Tibial nerve (tissue), 4 donors: ENCODE data around the gene GRID1. TPM values are rescaled to one million over a fixed set of nuclear protein-coding genes. Genes with fewer than 3 reads are reported as not detected.

Experiments used
- DNase-seq, 2 donors: peaks; one replicate each; pipeline ENCODE4 v3.0.0-alpha.2; 2019; ENCODE audit warnings: low spot score in 2 of 2
- H3K27ac ChIP-seq, 4 donors: fragments of 200-600 bp; sonication (generic) in 3 of 4; one replicate each; pipeline ENCODE4 v1.5.1; 2017 to 2019; ENCODE audit warnings: mild to moderate bottlenecking in 1 of 4
- H3K27me3 ChIP-seq, 2 donors: fragments of 200-600 bp; sonication (generic) in 1 of 2; one replicate each; pipeline versions ENCODE4 v1.5.1 to v1.6.0; 2017 to 2019
- H3K36me3 ChIP-seq, 3 donors: fragments of 200-600 bp; sonication (generic); one replicate each; pipeline ENCODE4 v1.5.1; 2018 to 2019
- H3K4me1 ChIP-seq, 4 donors: fragments of 200-600 bp; sonication (generic) in 3 of 4; one replicate each; pipeline ENCODE4 v1.5.1; 2017 to 2019
- H3K4me3 ChIP-seq, 4 donors: fragments of 200-600 bp; sonication (generic) in 3 of 4; one replicate each; pipeline ENCODE4 v1.5.1; 2017 to 2019; ENCODE audit warnings: mild to moderate bottlenecking in 1 of 4, moderate library complexity in 1 of 4
- H3K9me3 ChIP-seq, 4 donors: fragments of 200-600 bp; sonication (generic) in 3 of 4; one replicate each; pipeline ENCODE4 v1.5.1; 2017 to 2019
- EP300 ChIP-seq, 2 donors: sonication (generic); formaldehyde crosslinking; IDR thresholded peaks; one replicate each; pipeline ENCODE4 v1.6.1; 2017; ENCODE audit warnings: antibody characterized with exemption in 2 of 2, mild to moderate bottlenecking in 1 of 2
- POLR2A ChIP-seq, 2 donors: fragments of 450-650 bp; IDR thresholded peaks; one replicate each; pipeline ENCODE4 v1.6.1; 2017; ENCODE audit warnings: antibody characterized with exemption in 2 of 2, mild to moderate bottlenecking in 2 of 2, moderate library complexity in 2 of 2
- WGBS, 2 donors: methylation state at CpG; one replicate each; pipeline ENCODE4 v1.1.5; 2018; 5-methylcytosine and 5-hydroxymethylcytosine counted together
- total RNA-seq, 4 donors: library from RNA; depleted of rRNA; stranded (reverse); fragments of >200 nt; gene quantifications; one replicate each; pipeline ENCODE4 v1.1.0, GENCODE V29; 2016
- TF ChIP-seq, protein P1 (sequence below), 5 experiments: fragments of 200-600 bp in 3 of 5; fragments of 450-650 bp in 2 of 5; sonication (generic) in 3 of 5; IDR thresholded peaks; one replicate each; pipeline ENCODE4 v1.5.1; 2016 to 2019; ENCODE audit warnings: antibody characterized with exemption in 5 of 5, mild to moderate bottlenecking in 3 of 5, moderate library complexity in 2 of 5

The GRID1 gene
- total RNA-seq, 4 donors from 2014 or later: 7.7 to 16.3 (median 10.5) TPM

DNA sequence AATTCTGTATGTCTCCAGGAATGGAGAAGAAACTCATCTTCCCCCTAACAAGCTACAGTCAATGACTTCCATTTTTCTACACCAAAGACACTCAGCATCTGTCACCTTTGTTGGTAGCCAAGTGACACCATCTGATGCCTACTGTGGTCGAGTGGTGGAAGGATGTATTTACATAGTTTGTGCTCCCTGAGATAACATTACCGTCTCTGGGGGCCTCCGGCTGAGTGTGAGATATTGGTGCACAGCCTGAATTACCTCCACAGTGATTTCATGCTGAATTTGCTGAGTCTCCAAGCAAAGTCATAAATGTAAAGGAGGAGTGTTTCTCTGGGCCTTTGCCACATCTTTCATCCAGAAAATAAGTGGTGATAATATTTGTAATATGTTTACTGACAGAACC lies 114.0 kb downstream of the GRID1 start:
- Histone ChIP-seq H3K4me3 (no peak overlapping the region), H3K27ac (no peak overlapping the region), H3K27me3 (no peaks in the 10 kb centered on the region), H3K36me3 (no peaks in the 10 kb centered on the region), H3K4me1 (no peaks in the 10 kb centered on the region), H3K9me3 (peaks cover 0 to 8% (median 0%) of the 10 kb centered on the region in 4 donors)
- DNase-seq: no peak
- TF ChIP-seq POLR2A (IDR thresholded peaks at IDR 0.05): no peak
- TF ChIP-seq, protein P1, sequence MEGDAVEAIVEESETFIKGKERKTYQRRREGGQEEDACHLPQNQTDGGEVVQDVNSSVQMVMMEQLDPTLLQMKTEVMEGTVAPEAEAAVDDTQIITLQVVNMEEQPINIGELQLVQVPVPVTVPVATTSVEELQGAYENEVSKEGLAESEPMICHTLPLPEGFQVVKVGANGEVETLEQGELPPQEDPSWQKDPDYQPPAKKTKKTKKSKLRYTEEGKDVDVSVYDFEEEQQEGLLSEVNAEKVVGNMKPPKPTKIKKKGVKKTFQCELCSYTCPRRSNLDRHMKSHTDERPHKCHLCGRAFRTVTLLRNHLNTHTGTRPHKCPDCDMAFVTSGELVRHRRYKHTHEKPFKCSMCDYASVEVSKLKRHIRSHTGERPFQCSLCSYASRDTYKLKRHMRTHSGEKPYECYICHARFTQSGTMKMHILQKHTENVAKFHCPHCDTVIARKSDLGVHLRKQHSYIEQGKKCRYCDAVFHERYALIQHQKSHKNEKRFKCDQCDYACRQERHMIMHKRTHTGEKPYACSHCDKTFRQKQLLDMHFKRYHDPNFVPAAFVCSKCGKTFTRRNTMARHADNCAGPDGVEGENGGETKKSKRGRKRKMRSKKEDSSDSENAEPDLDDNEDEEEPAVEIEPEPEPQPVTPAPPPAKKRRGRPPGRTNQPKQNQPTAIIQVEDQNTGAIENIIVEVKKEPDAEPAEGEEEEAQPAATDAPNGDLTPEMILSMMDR (IDR thresholded peaks at IDR 0.05): no peak
- no peak for TF ChIP-seq EP300 (IDR thresholded peaks at IDR 0.05)
- 56 to 67% methylated on average over 3 of the region's 3 CpGs for WGBS, 2 donors

DNA sequence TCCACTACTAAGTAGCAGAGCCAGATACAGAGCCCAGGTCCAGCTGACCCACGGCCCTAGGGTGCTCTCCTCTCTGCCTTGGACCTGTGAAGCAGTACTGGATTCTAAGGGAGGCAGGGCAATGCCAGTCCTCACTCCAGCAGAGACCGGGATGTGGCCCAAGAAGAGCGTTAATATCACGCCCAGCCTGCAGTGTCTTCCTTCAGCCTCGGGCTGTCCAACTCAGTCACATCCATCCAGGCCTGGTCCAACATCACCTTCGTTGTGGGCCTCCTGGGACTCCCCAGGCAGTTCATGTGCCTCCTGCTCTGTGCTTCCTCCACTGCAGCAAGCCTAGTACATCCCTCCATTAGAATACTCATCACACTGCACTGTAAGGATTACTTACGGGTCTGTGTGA lies 114.5 kb downstream of the GRID1 start:
- H3K27me3 ChIP-seq: no peaks in the 10 kb centered on the region
- H3K36me3 ChIP-seq: no peaks in the 10 kb centered on the region
- H3K27ac ChIP-seq: no peak overlapping the region
- H3K4me1 ChIP-seq: no peaks in the 10 kb centered on the region
- peaks cover 0 to 7% (median 0%) of the 10 kb centered on the region in 4 donors for H3K9me3 ChIP-seq
- no peak overlapping the region for H3K4me3 ChIP-seq
- 69 to 78% methylated on average over 7 of the region's 7 CpGs for WGBS, 2 donors
- DNase-seq: no peak
- no peak for TF ChIP-seq POLR2A (IDR thresholded peaks at IDR 0.05)

DNA sequence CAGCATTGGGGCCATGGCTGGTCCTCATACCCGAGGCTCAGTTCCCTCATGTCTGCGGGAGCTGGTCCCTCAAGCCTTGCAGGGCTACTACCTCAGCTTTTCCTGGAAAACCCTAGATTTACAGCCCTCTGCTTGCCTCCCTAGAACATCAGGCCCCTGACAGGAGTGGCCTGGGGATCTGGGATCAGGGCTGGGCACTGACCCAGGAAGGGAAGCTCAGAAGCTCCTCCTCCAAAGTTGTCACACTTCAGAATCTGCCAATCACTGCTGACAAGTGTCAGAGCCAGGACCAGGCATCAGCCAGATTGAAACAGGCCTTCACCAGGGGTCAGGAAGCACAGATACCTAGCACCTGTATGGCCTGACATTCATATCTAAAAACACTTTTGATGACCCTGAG lies 115.2 kb downstream of the GRID1 start:
- no peaks in the 10 kb centered on the region for H3K27me3 ChIP-seq
- DNase-seq: no peak
- H3K36me3 ChIP-seq: no peaks in the 10 kb centered on the region
- no peak overlapping the region for H3K4me3 ChIP-seq
- peaks cover 0 to 7% (median 0%) of the 10 kb centered on the region in 4 donors for H3K9me3 ChIP-seq
- H3K27ac ChIP-seq: no peak overlapping the region
- TF ChIP-seq, protein P1 (IDR thresholded peaks at IDR 0.05): no peak
- TF ChIP-seq POLR2A (IDR thresholded peaks at IDR 0.05) (no peak), EP300 (IDR thresholded peaks at IDR 0.05) (no peak)
- 83% methylated on average over 2 of the region's 2 CpGs for WGBS, 2 donors
- no peaks in the 10 kb centered on the region for H3K4me1 ChIP-seq

DNA sequence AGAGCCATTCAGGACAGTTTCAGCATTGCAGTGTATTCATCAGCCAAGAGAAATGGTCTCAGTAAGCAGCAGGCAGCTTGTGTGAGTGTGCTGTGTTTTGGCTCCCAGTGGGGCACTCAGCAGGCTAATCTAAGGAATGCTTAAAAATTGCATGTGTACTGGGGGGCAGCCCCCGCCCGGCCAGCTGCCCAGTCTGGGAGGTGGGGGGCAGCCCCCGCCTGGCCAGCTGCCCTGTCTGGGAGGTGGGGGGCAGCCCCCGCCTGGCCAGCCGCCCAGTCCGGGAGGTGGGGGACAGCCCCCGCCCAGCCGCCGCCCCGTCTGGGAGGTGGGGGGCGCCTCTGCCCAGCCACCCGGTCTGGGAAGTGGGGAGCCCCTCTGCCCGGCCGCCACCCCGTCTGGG lies 116.2 kb downstream of the GRID1 start:
- 60 to 78% methylated on average over 5 to 8 of the region's 15 CpGs for WGBS, 2 donors
- H3K36me3 ChIP-seq: no peaks in the 10 kb centered on the region
- no peak for DNase-seq
- H3K4me3 ChIP-seq: no peak overlapping the region
- no peak overlapping the region for H3K27ac ChIP-seq
- TF ChIP-seq POLR2A (IDR thresholded peaks at IDR 0.05): no peak
- no peak for TF ChIP-seq EP300 (IDR thresholded peaks at IDR 0.05)
- TF ChIP-seq, protein P1 (IDR thresholded peaks at IDR 0.05): no peak
- H3K9me3 ChIP-seq: peaks cover 0 to 7% (median 0%) of the 10 kb centered on the region in 4 donors
- no peaks in the 10 kb centered on the region for H3K27me3 ChIP-seq
- no peaks in the 10 kb centered on the region for H3K4me1 ChIP-seq

DNA sequence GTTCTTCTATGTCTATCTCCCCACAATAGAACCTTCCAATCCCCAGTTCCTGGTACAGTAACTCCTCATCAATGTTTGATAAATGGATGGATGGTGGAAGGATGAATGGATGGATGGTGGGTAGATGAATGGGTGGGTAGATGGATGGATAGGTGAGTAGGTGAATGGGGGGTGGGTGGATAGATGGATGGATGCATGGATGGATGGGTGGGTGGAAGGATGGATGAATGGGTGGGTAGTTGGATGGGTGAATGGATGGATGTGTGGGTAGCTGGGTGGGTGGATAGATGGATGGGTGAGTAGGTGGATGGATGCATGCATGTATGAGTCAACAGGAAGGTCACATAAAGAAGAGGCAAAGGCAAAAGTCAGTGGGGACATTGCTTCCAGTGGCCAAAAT lies 116.8 kb downstream of the GRID1 start:
- Histone ChIP-seq H3K4me1 (no peaks in the 10 kb centered on the region), H3K9me3 (peaks cover 0 to 7% (median 0%) of the 10 kb centered on the region in 4 donors), H3K4me3 (no peak overlapping the region), H3K36me3 (no peaks in the 10 kb centered on the region), H3K27ac (no peak overlapping the region), H3K27me3 (no peaks in the 10 kb centered on the region)
- DNase-seq: no peak
- TF ChIP-seq, protein P1 (IDR thresholded peaks at IDR 0.05): no peak
- no peak for TF ChIP-seq POLR2A (IDR thresholded peaks at IDR 0.05)
- no peak for TF ChIP-seq EP300 (IDR thresholded peaks at IDR 0.05)

DNA sequence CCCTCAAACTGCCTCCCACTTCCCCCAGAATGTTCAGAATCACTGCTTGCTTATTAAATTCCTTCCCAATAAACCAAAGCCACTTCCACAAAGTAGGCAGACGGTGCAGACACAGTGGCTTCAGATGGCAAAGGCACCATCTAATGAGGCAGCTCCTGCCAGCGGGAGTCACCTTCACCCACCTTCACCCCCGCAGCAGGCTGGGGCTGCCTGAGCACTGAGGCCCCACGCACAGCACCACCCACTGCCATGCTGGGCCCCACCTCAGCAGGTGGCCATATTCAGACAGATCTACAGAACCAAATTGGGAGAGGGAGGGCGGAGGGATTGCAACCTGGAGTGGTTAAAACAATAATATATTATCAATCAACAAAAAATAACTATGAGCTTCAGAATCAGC lies 118.5 kb downstream of the GRID1 start:
- H3K36me3 ChIP-seq: no peaks in the 10 kb centered on the region
- no peaks in the 10 kb centered on the region for H3K27me3 ChIP-seq
- peaks cover 0 to 7% (median 0%) of the 10 kb centered on the region in 4 donors for H3K9me3 ChIP-seq
- TF ChIP-seq EP300 (IDR thresholded peaks at IDR 0.05): no peak
- TF ChIP-seq, protein P1 (IDR thresholded peaks at IDR 0.05): no peak
- no peak for TF ChIP-seq POLR2A (IDR thresholded peaks at IDR 0.05)
- WGBS, 2 donors: 82 to 90% methylated on average over 5 of the region's 5 CpGs
- no peak overlapping the region for H3K27ac ChIP-seq
- no peak for DNase-seq
- no peak overlapping the region for H3K4me3 ChIP-seq
- H3K4me1 ChIP-seq: no peaks in the 10 kb centered on the region
